Type B pancreatic cell (in vitro differentiated cells): ENCODE data around the gene TEX26. TPM values are rescaled to one million over a fixed set of nuclear protein-coding genes. Genes with fewer than 3 reads are reported as not detected.

ENCODE experiments used
- DNase-seq: peaks from one replicate; pipeline ENCODE4 v3.0.0; 2021; ENCODE audit warnings: mixed read lengths; ENCODE audit not compliant: unreplicated experiment; ENCODE audit errors: extremely low spot score
- H3K27ac Mint-ChIP-seq: 2 replicates; pipeline ENCODE4 v1.8.0; 2021; ENCODE audit warnings: mild to moderate bottlenecking, mixed read lengths
- H3K27me3 Mint-ChIP-seq: 2 replicates; pipeline ENCODE4 v1.8.0; 2021; ENCODE audit warnings: mixed read lengths
- H3K36me3 Mint-ChIP-seq: 2 replicates; pipeline ENCODE4 v1.8.0; 2021; ENCODE audit warnings: mixed read lengths
- H3K4me1 Mint-ChIP-seq: one replicate; pipeline ENCODE4 v1.8.0; 2021; ENCODE audit warnings: mixed read lengths; ENCODE audit not compliant: unreplicated experiment
- H3K4me3 Mint-ChIP-seq: 2 replicates; pipeline ENCODE4 v1.8.0; 2021; ENCODE audit warnings: mild to moderate bottlenecking, mixed read lengths
- H3K9me3 Mint-ChIP-seq: 2 replicates; pipeline ENCODE4 v1.8.0; 2021; ENCODE audit warnings: mixed read lengths
- CTCF ChIP-seq: fragments of 200-600 bp; sonication (generic); conservative IDR thresholded peaks from 2 replicates; pipeline ENCODE4 v1.5.0; 2021; ENCODE audit warnings: antibody characterized with exemption, mild to moderate bottlenecking
- total RNA-seq: library from RNA; stranded (reverse); gene quantifications from 2 replicates; pipeline ENCODE4 v1.2.1, GENCODE V29; 2021; ENCODE audit warnings: low replicate concordance

TEX26 gene
- total RNA-seq, 1 donor from 2014 or later, result not detected

GRCh38 chr13:30998136-30999088 lies 66.0 kb downstream of the TEX26 start:
- Mint-ChIP-seq H3K27ac (no peak overlapping the region), H3K4me3 (no peak overlapping the region), H3K9me3 (no peaks in the 10 kb centered on the region), H3K27me3 (peaks cover 15% of the 10 kb centered on the region), H3K4me1 (no peaks in the 10 kb centered on the region), H3K36me3 (no peaks in the 10 kb centered on the region)
- no peak for DNase-seq
- no peak for TF ChIP-seq CTCF

- H3K4me3 Mint-ChIP-seq, result no peak overlapping the region
- no peak overlapping the region for H3K27ac Mint-ChIP-seq
- H3K36me3 Mint-ChIP-seq, result no peaks in the 10 kb centered on the region
- H3K27me3 Mint-ChIP-seq, result peaks cover 20% of the 10 kb centered on the region
- no peak for DNase-seq
- TF ChIP-seq CTCF, result no peak
- no peaks in the 10 kb centered on the region for H3K9me3 Mint-ChIP-seq
- no peaks in the 10 kb centered on the region for H3K4me1 Mint-ChIP-seq
Measured at GRCh38 chr13:31000889-31001288, 68.4 kb downstream of the TEX26 start.

GRCh38 chr13:31001647-31002046 lies 69.2 kb downstream of the TEX26 start:
- DNase-seq, result no peak
- no peaks in the 10 kb centered on the region for H3K9me3 Mint-ChIP-seq
- H3K36me3 Mint-ChIP-seq, result no peaks in the 10 kb centered on the region
- H3K27ac Mint-ChIP-seq, result no peak overlapping the region
- H3K4me1 Mint-ChIP-seq, result no peaks in the 10 kb centered on the region
- H3K27me3 Mint-ChIP-seq, result peaks cover 22% of the 10 kb centered on the region
- H3K4me3 Mint-ChIP-seq, result no peak overlapping the region
- TF ChIP-seq CTCF, result no peak

- Mint-ChIP-seq H3K9me3 (no peaks in the 10 kb centered on the region), H3K27ac (no peak overlapping the region), H3K27me3 (peaks cover 25% of the 10 kb centered on the region), H3K4me3 (no peak overlapping the region), H3K36me3 (no peaks in the 10 kb centered on the region), H3K4me1 (peaks cover 3% of the 10 kb centered on the region)
- no peak for DNase-seq
- no peak for TF ChIP-seq CTCF
Measured at GRCh38 chr13:31005066-31005465, 72.6 kb downstream of the TEX26 start.

- Mint-ChIP-seq H3K27me3 (peaks cover 21% of the 10 kb centered on the region), H3K36me3 (no peaks in the 10 kb centered on the region), H3K27ac (no peak overlapping the region), H3K9me3 (no peaks in the 10 kb centered on the region), H3K4me3 (no peak overlapping the region), H3K4me1 (peaks cover 16% of the 10 kb centered on the region)
- DNase-seq, result no peak
- no peak for TF ChIP-seq CTCF
Measured at GRCh38 chr13:31007417-31007816, 75.0 kb downstream of the TEX26 start.
